GM19035 (cell line): ENCODE measurements around the gene DCUN1D4.

Experiments used
- ATAC-seq: cut with Tn5 transposase; IDR thresholded peaks from one replicate; pipeline ENCODE4 v1.9.1; 2021; ENCODE audit not compliant: unreplicated experiment

The DCUN1D4 gene

GRCh38 chr4:51842554-51843308 is at the start of gene DCUN1D4:
Gene DCUN1D4, plus strand, starts transcription at chr4:51843153. Its CDS starts 90 bp downstream, at chr4:51843243.
- ATAC-seq = peak; percentile 93

GRCh38 chr4:51820443-51821234 is 22.3 kb upstream of the DCUN1D4 start:
- no peak for ATAC-seq

GRCh38 chr4:51825341-51825740 is 17.6 kb upstream of the DCUN1D4 start:
- no peak for ATAC-seq

GRCh38 chr4:51830156-51830720 is 12.7 kb upstream of the DCUN1D4 start:
- no peak for ATAC-seq

- ATAC-seq = no peak
Observed at GRCh38 chr4:51831133-51831532, 11.8 kb upstream of the DCUN1D4 start.

- no peak for ATAC-seq
Observed at GRCh38 chr4:51833236-51833635, 9.7 kb upstream of the DCUN1D4 start.

- no peak for ATAC-seq
Observed at GRCh38 chr4:51835079-51835478, 7.9 kb upstream of the DCUN1D4 start.

- ATAC-seq = no peak
Observed at GRCh38 chr4:51835855-51836254, 7.1 kb upstream of the DCUN1D4 start.

- no peak for ATAC-seq
Observed at GRCh38 chr4:51836549-51836948, 6.4 kb upstream of the DCUN1D4 start.

GRCh38 chr4:51840781-51841180 is 2.2 kb upstream of the DCUN1D4 start:
- ATAC-seq = no peak

GRCh38 chr4:51842167-51842553 is 793 bp upstream of the DCUN1D4 start:
- ATAC-seq = no peak

GRCh38 chr4:51843309-51844152 is 578 bp downstream of the DCUN1D4 start:
- ATAC-seq = peak; percentile 31

- peak; percentile 32 for ATAC-seq
Observed at GRCh38 chr4:51844153-51845054, 1.5 kb downstream of the DCUN1D4 start.

- no peak for ATAC-seq
Observed at GRCh38 chr4:51845055-51845426, 2.1 kb downstream of the DCUN1D4 start.

- no peak for ATAC-seq
Observed at GRCh38 chr4:51845711-51846110, 2.8 kb downstream of the DCUN1D4 start.

- no peak for ATAC-seq
Observed at GRCh38 chr4:51849430-51849829, 6.5 kb downstream of the DCUN1D4 start.

GRCh38 chr4:51850294-51850693 is 7.3 kb downstream of the DCUN1D4 start:
- no peak for ATAC-seq

GRCh38 chr4:51851090-51851936 is 8.4 kb downstream of the DCUN1D4 start:
- ATAC-seq = no peak

GRCh38 chr4:51851937-51852290 is 9.0 kb downstream of the DCUN1D4 start:
- no peak for ATAC-seq
